Neural cell (in vitro differentiated cells): ENCODE results near the gene C17orf100. TPM values are rescaled to one million over a fixed set of nuclear protein-coding genes. Genes with fewer than 3 reads are reported as not detected.

Source experiments
- H2AFZ ChIP-seq: fragments of 200-600, 300-800 bp; sonication (generic), shearing (Covaris generic); 2 replicates; pipeline ENCODE4 v1.6.0; 2014; ENCODE audit warnings: low read depth, mild to moderate bottlenecking, antibody characterized with exemption, low read length, moderate library complexity
- H3F3A ChIP-seq: fragments of 200-600 bp; shearing (Covaris generic); 2 replicates; pipeline ENCODE4 v1.6.1; 2016; ENCODE audit warnings: mild to moderate bottlenecking, moderate library complexity, mixed read lengths, antibody characterized with exemption, low read length; ENCODE audit not compliant: insufficient read depth, poor library complexity, severe bottlenecking
- H3K27ac ChIP-seq: fragments of 200-600, 300-800 bp; sonication (generic), shearing (Covaris generic); 2 replicates; pipeline ENCODE4 v1.5.1; 2014; ENCODE audit warnings: mild to moderate bottlenecking, low read length, moderate library complexity
- H3K27me3 ChIP-seq: fragments of 300-800, 200-600 bp; sonication (generic), shearing (Covaris generic); 2 replicates; pipeline ENCODE4 v1.6.0; 2014; ENCODE audit warnings: mild to moderate bottlenecking, low read depth, low read length, moderate library complexity; ENCODE audit not compliant: insufficient read depth
- H3K36me3 ChIP-seq: fragments of 300-800, 200-600 bp; sonication (generic), shearing (Covaris generic); 2 replicates; pipeline ENCODE4 v1.5.1; 2014; ENCODE audit warnings: mild to moderate bottlenecking, antibody characterized with exemption, low read length, moderate library complexity; ENCODE audit not compliant: insufficient read depth
- H3K4me2 ChIP-seq: fragments of 300-800, 200-600 bp; sonication (generic), shearing (Covaris generic); 2 replicates; pipeline ENCODE4 v1.6.0; 2014; ENCODE audit warnings: mild to moderate bottlenecking, low read length
- H3K4me3 ChIP-seq: fragments of 300-800, 200-600 bp; sonication (generic), shearing (Covaris generic); 2 replicates; pipeline ENCODE4 v1.5.1; 2014; ENCODE audit warnings: mild to moderate bottlenecking, low read length, moderate library complexity
- H3K79me2 ChIP-seq: fragments of 200-600 bp; shearing (Covaris generic); replicated peaks from 2 replicates; pipeline ENCODE4 v1.6.0; 2014; ENCODE audit warnings: mild to moderate bottlenecking, low read length, moderate library complexity; ENCODE audit not compliant: insufficient read depth
- H3K9ac ChIP-seq: fragments of 300-800, 200-600 bp; sonication (generic), shearing (Covaris generic); 2 replicates; pipeline ENCODE4 v1.6.1; 2016; ENCODE audit warnings: mild to moderate bottlenecking, low read length, mixed read lengths
- H3K9me2 ChIP-seq: fragments of 200-600 bp; shearing (Covaris generic); 2 replicates; pipeline ENCODE4 v1.6.1; 2016; ENCODE audit warnings: mild to moderate bottlenecking, low read length, mixed read lengths; ENCODE audit not compliant: insufficient read depth
- H3K9me3 ChIP-seq: fragments of 200-600, 300-800 bp; sonication (generic), shearing (Covaris generic); 2 replicates; pipeline ENCODE4 v1.6.1; 2016; ENCODE audit warnings: mild to moderate bottlenecking, mixed run types, low read length, moderate library complexity, mixed read lengths
- H4K20me1 ChIP-seq: fragments of 200-600 bp; shearing (Covaris generic); 2 replicates; pipeline ENCODE4 v1.6.1; 2016; ENCODE audit warnings: mild to moderate bottlenecking, mixed run types; ENCODE audit not compliant: insufficient read depth
- EP300 ChIP-seq: fragments of 450-650 bp; conservative IDR thresholded peaks from 2 replicates; pipeline ENCODE4 v1.6.1; 2014; ENCODE audit warnings: antibody characterized with exemption, mild to moderate bottlenecking, moderate library complexity; ENCODE audit not compliant: poor library complexity, severe bottlenecking
- EZH2 ChIP-seq: fragments of 200-600, 300-800 bp; shearing (Covaris generic), sonication (generic); IDR thresholded peaks from 2 replicates; pipeline ENCODE4 v1.6.1; 2014; ENCODE audit warnings: antibody characterized with exemption, low read length, borderline replicate concordance, mild to moderate bottlenecking; ENCODE audit not compliant: insufficient read depth, poor library complexity, severe bottlenecking
- MXI1 ChIP-seq: fragments of 450-650 bp; conservative IDR thresholded peaks from 2 replicates; pipeline ENCODE4 v1.6.1; 2014; ENCODE audit warnings: antibody characterized with exemption, mild to moderate bottlenecking; ENCODE audit not compliant: poor library complexity, severe bottlenecking
- POLR2AphosphoS5 ChIP-seq: IDR thresholded peaks from 2 replicates; pipeline ENCODE4 v1.6.1; 2012
- RAD21 ChIP-seq: fragments of 450-650 bp; conservative IDR thresholded peaks from 2 replicates; pipeline ENCODE4 v1.6.1; 2014; ENCODE audit warnings: antibody characterized with exemption, mild to moderate bottlenecking, moderate library complexity
- SMC3 ChIP-seq: fragments of 450-650 bp; conservative IDR thresholded peaks from 2 replicates; pipeline ENCODE4 v1.6.1; 2014; ENCODE audit warnings: antibody characterized with exemption, mild to moderate bottlenecking, moderate library complexity; ENCODE audit not compliant: poor library complexity
- TAF1 ChIP-seq: IDR thresholded peaks from 2 replicates; pipeline ENCODE4 v1.6.1; 2012; ENCODE audit warnings: low read depth
- polyA plus RNA-seq: library from polyadenylated mRNA; depleted of rRNA; stranded (reverse); fragments of >200 nt; gene quantifications from 2 replicates; pipeline ENCODE4 v1.2.3, GENCODE V29; 2014
- TF ChIP-seq, protein P1 (sequence below): IDR thresholded peaks from 2 replicates; pipeline ENCODE4 v1.6.1; 2012; ENCODE audit warnings: borderline replicate concordance
- TF ChIP-seq, protein P2 (sequence below): fragments of 450-650 bp; IDR thresholded peaks from 2 replicates; pipeline ENCODE4 v1.5.1; 2014; ENCODE audit warnings: antibody characterized with exemption, mild to moderate bottlenecking, moderate library complexity; ENCODE audit not compliant: poor library complexity, severe bottlenecking

Gene C17orf100
- polyA plus RNA-seq, 1 donor from 2014 or later: 10.3 TPM

DNA sequence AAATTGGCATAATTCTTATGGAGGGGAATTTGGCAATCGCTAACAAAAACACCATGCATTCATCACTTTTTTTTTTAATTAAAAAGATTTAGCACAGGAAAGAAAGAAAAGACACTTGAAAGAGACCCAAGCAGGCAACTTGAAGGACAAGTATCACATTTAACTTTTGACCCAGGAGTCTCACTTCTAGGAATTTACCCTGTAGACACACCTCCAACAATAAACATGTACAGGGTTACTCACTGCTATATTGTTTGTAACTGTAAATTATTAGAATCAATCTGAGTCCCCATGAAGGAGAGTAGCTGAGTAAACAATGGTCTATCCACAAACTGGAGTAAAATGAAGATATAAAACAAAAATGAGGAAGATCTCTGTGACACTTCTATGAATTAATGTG lies 21.2 kb upstream of the C17orf100 start:
- H3K36me3 ChIP-seq: peaks cover 28% of the 10 kb centered on the region
- H3K9me2 ChIP-seq: no peaks in the 10 kb centered on the region
- H4K20me1 ChIP-seq: peaks cover 4% of the 10 kb centered on the region
- TF ChIP-seq MXI1 (no peak), EZH2 (no peak)
- TF ChIP-seq, protein P1, sequence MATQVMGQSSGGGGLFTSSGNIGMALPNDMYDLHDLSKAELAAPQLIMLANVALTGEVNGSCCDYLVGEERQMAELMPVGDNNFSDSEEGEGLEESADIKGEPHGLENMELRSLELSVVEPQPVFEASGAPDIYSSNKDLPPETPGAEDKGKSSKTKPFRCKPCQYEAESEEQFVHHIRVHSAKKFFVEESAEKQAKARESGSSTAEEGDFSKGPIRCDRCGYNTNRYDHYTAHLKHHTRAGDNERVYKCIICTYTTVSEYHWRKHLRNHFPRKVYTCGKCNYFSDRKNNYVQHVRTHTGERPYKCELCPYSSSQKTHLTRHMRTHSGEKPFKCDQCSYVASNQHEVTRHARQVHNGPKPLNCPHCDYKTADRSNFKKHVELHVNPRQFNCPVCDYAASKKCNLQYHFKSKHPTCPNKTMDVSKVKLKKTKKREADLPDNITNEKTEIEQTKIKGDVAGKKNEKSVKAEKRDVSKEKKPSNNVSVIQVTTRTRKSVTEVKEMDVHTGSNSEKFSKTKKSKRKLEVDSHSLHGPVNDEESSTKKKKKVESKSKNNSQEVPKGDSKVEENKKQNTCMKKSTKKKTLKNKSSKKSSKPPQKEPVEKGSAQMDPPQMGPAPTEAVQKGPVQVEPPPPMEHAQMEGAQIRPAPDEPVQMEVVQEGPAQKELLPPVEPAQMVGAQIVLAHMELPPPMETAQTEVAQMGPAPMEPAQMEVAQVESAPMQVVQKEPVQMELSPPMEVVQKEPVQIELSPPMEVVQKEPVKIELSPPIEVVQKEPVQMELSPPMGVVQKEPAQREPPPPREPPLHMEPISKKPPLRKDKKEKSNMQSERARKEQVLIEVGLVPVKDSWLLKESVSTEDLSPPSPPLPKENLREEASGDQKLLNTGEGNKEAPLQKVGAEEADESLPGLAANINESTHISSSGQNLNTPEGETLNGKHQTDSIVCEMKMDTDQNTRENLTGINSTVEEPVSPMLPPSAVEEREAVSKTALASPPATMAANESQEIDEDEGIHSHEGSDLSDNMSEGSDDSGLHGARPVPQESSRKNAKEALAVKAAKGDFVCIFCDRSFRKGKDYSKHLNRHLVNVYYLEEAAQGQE: no peak
- H3K27me3 ChIP-seq: no peaks in the 10 kb centered on the region
- H3K4me2 ChIP-seq: no peak overlapping the region
- no peak overlapping the region for H3K27ac ChIP-seq
- H2AFZ ChIP-seq: no peak overlapping the region
- H3K79me2 ChIP-seq: peaks cover 4% of the 10 kb centered on the region
- H3K9me3 ChIP-seq: no peaks in the 10 kb centered on the region
- no peak overlapping the region for H3K4me3 ChIP-seq
- no peak overlapping the region for H3K9ac ChIP-seq
- H3F3A ChIP-seq: no peaks in the 10 kb centered on the region

DNA sequence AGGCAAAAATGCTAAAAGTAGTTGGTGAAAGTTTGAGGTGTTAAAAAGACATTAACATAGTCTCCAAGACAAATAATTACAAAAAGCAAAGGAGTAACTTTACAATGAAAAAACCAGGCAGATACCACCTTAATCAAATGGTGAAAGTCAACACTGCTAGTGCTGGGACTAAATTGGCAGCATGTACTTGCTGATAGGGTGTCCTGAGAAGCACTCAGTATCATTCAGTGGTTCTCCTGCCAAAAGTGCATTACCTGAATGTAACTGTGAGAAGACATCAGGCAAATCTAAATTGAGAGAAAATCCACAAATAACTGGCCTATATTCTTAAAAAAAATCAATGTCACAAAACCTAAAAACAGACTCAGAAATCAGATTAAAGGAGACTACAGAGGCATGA lies 19.0 kb upstream of the C17orf100 start:
- Histone ChIP-seq H3K79me2 (peaks cover 4% of the 10 kb centered on the region), H3K36me3 (peaks cover 24% of the 10 kb centered on the region)

More for the DNA sequence above, 19.0 kb upstream of the C17orf100 start:
- peaks cover 4% of the 10 kb centered on the region for H4K20me1 ChIP-seq
- no peak for TF ChIP-seq SMC3
- no peak for TF ChIP-seq TAF1
- no peak for TF ChIP-seq RAD21
- TF ChIP-seq, protein P2, sequence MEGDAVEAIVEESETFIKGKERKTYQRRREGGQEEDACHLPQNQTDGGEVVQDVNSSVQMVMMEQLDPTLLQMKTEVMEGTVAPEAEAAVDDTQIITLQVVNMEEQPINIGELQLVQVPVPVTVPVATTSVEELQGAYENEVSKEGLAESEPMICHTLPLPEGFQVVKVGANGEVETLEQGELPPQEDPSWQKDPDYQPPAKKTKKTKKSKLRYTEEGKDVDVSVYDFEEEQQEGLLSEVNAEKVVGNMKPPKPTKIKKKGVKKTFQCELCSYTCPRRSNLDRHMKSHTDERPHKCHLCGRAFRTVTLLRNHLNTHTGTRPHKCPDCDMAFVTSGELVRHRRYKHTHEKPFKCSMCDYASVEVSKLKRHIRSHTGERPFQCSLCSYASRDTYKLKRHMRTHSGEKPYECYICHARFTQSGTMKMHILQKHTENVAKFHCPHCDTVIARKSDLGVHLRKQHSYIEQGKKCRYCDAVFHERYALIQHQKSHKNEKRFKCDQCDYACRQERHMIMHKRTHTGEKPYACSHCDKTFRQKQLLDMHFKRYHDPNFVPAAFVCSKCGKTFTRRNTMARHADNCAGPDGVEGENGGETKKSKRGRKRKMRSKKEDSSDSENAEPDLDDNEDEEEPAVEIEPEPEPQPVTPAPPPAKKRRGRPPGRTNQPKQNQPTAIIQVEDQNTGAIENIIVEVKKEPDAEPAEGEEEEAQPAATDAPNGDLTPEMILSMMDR: no peak
- TF ChIP-seq EP300: no peak
- TF ChIP-seq, protein P1: no peak
- TF ChIP-seq EZH2: no peak
- TF ChIP-seq POLR2AphosphoS5: no peak
- no peak for TF ChIP-seq MXI1
- H3K9me3 ChIP-seq: no peaks in the 10 kb centered on the region
- H3K9ac ChIP-seq: no peak overlapping the region
- no peaks in the 10 kb centered on the region for H3K9me2 ChIP-seq
- no peak overlapping the region for H2AFZ ChIP-seq
- no peaks in the 10 kb centered on the region for H3F3A ChIP-seq
- H3K4me3 ChIP-seq: no peak overlapping the region
- H3K27me3 ChIP-seq: no peaks in the 10 kb centered on the region
- H3K4me2 ChIP-seq: no peak overlapping the region
- no peak overlapping the region for H3K27ac ChIP-seq
